ENCODE measurements around the gene DUOXA1.
"Not testable (repeated sequence)": the region's sequence is repeated elsewhere in the genome, so short reads cannot be mapped to it uniquely, and the experiment has no call there.

The DUOXA1 gene

DNA sequence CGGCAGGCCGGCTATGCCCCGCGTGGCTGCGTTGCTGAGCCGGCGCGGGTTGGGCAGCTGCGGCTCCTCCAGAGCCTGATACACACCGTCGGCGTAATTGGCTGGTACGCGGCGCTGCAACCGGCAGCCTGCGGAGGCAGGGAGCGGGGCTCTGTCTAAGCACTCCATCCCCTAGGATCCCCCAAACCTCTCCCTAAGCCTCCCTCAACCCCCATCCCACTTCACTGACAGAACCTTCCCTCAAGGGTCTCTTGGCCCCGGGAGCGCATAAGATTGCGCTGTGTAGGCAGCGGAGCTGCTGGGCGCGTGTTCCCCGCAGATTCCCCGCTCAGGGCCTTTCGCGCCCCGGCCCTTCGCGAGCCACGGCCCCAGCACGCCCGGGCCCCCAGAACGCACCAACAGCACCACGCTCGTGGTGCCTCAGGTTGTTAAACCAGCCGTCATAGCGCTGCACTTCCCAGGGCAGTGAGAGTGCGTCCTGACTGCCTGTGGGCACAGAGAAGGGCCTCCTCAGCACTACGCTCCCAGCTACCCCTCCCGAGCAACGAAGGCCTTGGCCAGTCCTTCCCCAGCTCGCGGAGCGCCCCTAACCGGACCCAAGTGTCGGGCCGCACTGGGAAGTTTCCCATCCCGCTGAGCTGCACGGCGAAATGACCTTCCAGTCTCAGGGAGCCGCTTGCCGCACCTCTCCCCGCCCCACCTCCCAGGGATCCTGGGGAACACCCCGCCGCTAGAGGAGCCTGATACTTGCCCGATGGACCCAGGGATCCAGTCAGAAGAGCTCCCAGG is 16.9 kb downstream of the DUOXA1 start:
- DNase-seq (ENCODE audit: low read depth) = no peak

DNA sequence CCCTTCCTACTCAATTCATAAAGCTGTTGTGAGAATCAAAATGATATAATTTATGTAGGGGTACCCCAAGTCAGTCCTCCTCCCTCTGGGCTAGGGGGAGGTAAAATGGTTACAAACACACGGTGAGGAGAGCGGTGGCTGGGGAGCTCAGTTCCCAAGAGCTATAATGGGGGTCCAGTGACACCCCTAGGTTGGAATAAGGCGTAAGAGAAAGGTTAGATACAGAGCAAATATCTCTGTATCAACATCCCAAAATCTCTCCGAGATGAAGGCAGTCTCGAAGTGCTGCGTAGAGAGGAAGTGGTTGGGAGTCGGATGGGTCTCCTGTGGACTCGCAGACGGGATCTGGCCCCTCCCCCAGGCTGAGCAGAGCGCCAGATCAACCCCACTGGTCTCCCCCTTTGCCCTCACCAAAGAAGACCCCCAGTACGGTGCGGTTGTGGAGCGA is 17.5 kb downstream of the DUOXA1 start:
- no peak for DNase-seq (ENCODE audit: low read depth)

DNA sequence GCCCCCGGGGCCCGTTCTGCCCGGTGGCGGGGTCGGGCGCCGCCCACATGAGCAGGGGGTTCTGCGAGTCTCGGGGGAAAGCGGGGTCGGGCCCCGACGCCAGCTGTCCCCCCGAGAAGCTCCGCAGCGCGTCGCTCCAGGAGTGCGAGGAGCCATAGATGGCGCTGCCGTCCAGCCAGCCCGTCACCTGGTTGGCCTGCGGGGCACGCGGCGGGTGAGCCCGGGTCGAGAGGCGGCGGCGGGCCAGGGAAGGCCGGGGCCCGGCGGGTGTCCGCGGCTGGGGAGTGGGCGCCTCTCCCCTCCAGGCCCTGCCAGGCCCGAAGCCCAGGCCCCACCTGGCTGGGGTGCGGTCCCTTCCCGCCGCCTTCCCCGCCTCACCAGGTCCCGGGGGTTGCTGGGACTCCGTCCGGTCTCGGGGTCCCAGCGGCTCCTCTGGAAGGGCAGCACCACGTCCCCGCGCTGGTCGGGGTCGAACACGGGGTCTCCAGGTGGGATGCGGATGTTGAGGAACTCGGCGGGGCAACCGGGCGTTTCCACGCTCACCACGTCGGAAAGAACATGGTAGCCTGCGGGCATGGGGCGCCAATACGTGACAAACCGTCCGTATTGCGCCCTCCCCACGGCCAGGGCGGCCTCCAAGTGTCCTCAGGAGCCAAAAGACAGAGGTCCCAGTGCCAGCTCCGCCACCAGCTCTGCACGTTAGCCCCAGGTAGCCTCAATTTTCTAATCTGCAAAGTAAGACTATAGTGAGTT is 18.1 kb downstream of the DUOXA1 start:
- no peak for DNase-seq (ENCODE audit: low read depth)

DNA sequence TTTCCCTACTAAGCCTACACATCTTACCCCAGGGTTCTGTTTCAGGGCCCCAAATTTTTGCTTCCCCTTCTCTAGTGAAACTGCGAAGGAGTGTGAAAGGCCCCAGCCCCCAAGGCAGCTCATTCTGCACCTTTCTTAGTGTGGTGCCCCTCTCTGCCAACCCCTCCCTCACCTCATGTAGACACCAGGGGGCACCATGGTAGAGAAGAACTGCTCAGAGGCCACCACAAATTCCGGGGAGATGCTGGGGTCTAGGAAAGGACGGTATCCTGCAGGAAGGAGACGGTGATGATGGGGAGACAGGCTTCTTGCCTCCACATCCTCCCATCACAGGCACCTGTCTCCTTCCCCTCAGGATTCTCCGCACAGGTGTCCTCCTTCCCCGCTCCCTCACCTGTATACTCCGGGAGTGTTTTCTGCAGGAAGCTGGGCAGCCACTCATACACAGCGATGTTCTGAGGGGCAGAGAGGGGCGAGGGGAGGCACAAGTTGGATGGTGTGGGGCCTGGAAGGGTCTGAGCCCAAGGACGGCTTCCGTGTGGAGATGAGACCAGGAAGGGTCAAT is 19.3 kb downstream of the DUOXA1 start:
- no peak for DNase-seq (ENCODE audit: low read depth)

DNA sequence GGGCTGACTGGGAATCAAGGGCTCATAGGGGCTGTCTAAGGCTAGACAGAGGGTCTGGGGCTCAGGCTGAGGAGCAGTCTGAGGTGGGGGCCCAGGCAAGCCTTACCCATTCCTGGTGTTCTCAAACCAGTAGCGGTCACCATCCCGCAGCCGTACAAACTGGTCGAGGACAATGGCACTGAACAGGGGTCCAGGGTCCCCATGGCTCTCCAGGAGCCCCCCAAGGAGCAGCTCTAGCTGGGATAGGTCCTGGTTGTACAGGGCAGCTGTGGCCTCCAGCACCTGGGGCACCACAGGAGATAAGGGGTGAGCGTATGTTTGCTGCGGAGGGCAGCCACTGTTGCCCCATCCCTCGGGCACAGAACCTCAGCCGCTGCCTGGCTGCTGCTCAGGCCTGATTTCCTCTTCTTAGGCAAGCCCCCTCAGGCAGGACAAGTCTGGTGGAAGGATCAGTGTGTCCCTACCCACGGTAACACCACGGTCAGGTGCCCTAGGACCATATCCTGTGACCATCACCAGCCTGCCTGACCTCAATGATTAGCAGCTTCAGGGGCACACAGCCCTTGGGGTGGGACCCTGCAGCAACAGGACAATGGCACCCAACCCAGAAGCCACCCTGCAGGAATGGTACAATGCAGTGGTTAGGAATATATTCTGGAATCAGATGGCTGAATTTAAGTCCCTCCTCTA is 21.6 kb downstream of the DUOXA1 start:
- DNase-seq (ENCODE audit: low read depth) = no peak

DNA sequence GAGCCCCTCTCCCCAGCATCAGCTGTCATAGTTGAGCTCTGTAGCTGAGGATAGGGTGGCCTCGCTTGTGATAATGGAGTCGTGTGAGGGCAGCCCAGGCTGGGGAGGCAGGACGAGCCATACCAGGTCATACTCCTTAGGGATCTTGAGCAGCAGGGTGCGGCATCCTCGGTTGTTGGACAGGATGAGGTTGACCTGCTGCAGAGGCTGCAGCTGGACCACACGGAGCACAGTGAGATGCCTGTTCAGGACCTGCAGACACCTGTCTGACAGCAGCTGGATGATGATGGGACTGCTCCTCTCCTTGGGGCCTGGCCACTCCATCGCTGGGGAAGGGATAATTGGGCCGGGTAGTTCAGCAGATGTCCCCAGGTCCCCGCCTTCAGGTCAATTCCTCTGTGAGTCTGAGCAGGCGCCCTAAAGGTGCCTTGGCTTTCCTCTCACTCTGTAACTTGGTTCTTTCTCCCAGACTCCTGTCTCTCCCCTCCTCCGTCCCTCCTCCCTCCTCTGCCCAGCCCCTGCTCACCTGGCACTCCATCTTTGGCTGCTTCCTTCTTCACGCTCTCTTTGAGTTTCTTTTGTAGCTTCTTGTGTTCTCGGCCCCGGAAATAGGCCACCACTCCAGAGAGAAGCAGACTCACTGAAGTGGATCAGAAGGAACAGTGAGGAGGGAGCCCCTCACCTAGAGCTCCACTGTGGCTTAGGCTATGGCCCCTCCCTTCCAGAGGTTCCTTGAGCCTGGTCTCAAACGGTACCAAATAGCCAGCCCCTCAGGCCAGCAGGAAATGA is 23.5 kb downstream of the DUOXA1 start:
- DNase-seq (ENCODE audit: low read depth) = no peak

DNA sequence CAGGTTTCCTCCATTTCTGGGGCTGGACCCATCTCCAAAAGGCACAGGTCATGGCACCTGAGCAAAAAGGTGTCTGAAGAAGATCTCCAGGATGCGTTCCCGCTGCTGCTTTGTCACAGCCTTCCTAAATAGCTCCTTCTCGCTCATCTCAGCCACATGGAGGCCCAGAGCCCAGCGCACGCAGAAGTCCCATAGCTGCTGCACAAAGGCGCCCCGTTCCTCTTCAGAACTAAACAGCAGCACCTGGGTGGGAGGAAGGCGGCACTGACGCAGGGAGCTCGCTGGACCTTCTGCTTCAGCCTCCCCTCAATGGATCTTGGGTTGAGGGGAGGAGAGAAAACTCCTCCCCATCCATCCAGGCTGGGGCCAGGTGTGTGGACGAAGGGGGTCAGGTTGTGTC is 24.1 kb downstream of the DUOXA1 start:
- DNase-seq (ENCODE audit: low read depth) = no peak

DNA sequence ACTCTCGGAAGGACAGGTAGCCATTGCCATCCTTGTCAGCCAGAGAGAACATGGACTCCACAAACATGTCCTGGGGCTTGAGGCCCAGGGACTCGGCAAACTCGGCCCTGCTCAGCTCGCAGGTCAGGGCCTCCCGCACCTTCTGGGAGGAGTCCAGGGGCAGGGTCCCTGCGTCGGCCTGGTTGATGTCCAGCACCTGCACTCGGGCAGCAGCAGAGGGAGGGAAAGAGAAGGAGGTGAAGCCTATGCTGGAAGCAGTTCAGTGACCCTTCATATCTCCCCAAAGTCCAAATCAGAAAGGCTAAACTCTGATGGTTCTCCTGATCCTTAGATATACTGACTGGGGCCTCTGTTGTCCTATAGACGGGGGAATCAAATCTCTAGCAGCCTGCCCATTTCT is 25.5 kb downstream of the DUOXA1 start:
- DNase-seq (ENCODE audit: low read depth) = not testable (repeated sequence)

DNA sequence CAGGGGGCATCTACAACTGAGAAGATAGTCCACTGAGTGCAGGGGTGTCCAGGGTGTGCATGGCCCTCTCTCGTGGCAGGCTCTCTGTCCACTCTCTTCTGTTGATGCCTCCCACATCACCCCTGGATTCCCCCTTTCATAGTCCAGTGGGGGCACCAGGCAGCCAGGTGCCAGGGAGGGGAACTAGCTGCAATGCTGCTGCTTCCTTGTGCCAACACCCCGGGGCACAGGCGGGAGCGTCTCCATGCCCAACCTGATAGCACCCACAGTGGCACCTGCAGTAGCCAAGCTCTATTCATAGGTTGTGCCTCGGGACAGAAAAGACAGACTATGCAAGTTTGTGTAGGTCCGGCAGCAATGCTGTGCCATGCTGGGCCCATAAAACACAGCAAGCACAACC is 27.5 kb downstream of the DUOXA1 start:
- DNase-seq (ENCODE audit: low read depth) = no peak

DNA sequence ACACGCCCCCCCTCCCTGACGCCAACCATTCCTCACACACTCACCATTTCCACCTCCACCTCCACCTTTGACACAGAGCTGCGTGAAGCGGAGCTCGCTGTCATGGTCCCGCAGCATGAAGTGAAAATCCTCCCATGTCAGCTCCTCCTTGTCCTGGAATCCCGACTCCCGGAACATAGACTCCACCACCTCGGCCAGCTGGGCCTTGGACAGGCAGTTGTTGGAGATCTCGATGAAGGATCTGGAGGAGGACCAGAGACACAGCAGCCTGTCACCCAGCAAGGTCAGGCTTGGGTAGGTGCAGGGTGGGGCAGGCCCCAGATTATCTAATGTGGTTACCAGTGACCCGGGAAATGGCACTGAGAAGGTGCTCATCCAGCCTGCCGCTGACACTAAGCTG is 27.9 kb downstream of the DUOXA1 start:
- DNase-seq (ENCODE audit: low read depth) = no peak

DNA sequence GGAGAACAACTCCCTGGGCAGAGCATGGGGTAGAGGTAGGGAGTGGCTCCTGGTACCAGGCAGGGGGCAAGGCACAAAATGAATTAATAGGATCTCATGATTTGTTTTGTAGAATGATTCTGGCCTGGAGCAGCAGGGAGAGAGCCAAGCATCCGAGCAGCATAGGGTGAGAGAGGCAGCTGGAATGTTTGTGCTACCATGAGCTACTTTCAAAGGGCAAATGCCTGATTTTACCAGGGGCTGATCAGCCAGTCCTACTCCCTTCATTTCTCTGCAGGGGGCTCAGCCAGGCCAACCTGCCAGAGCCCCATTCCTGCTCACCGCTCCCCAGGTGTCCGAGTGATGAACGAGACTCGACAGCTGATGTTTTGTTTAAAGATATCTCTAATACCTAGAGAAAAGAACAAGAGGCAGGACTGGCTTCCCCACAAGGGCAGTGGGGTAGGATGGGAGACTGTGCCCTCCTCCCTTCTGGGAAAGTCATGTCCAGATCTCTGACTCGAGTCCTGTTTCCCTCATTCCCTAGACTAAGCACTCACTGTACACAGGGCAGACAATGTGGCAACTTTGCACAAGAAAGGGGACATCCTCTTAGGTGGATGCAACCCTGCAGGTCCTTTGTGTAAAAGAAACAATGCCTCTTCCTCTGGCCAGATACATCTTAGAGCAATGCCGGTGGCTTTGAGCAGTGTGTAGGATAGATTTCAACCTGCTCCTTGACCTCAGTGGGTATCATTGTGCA is 28.6 kb downstream of the DUOXA1 start:
- no peak for DNase-seq (ENCODE audit: low read depth)

DNA sequence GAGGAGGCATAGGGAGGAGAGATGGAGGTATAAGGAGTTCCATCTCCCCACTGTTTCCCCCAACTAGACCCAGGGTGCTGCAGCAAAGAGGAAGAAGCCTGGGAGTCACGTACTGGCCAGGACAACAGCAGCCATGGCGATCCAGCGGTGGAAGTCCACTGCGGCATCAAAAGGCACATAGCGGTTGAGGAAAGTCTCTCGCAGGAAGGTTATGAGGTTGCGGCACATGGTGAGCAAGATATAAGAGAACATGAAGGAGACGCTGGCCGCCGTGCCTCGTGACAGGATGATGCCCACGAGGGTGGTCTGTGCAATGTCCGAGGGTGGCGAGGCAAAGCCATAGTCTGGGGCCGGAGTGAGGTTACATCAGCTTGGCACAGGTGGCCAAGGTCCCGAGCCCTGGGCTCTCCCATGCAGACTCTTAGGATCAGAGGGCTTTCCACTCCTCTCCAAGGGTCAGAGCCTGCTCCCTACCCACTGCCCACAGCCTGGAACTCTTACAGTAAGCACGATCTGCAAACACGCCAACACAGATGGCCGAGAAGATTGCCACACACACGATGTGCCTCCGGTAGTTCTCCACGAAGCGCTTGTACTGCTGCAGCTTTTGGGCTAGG is 30.0 kb downstream of the DUOXA1 start:
- no peak for DNase-seq (ENCODE audit: low read depth)

DNA sequence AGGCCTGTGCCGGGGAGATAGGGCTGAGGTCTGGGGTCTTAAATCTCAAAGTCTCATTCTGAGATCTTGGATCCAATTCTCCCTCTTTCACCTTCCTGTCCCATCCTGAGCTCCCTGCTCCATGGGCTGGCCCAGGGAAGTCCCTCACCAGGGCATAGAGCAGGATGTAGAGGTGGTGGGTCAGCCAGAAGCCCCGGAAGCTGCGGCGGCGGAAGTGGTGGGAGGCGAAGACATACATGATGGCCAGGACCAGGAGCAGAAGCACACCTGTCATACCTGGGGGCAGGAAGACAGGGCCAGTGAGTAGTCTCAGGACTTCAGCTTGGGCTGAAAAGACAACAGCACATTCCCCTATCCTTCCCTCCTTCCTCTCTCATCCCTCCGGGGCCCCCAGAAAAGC is 32.2 kb downstream of the DUOXA1 start:
- no peak for DNase-seq (ENCODE audit: low read depth)

DNA sequence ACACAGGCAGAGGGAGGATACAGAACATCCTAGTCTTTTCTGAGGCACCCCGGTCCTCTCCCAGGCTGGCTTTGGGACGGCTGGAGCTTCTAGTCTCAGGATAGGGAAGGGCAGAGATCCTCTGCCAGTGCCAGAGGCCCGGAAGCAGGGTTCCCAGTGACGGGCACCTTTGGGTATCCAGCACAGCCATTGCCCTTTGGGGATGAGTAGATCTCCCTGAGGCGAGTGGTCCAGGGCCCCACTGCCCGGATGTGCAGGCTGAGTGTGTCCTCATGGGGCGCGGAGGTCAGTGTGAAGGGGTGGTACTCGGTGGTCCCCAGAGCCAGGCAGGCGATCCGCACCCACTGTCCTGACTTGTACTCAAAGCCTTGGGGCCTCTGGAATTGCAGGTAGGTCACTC is 34.0 kb downstream of the DUOXA1 start:
- DNase-seq (ENCODE audit: low read depth) = no peak

DNA sequence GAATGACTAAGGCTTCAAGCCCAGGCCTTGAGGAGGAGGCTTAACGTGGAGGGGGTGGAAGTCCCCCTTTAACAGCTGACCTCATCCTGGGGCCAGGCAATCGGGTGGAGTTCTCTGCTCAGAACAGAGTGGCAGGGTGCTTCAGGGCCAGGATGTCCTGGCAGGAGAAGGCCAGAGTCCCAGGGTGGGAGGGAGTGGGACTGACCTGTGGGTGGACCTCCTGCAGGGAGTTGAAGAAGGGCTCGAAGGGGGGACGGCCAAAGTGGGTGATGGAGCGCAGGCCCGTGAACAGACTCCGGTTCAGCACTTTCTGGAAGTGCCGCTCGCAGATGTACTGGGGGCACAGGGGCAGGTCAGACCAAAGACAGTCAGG is 35.3 kb downstream of the DUOXA1 start:
- no peak for DNase-seq (ENCODE audit: low read depth)

DNA sequence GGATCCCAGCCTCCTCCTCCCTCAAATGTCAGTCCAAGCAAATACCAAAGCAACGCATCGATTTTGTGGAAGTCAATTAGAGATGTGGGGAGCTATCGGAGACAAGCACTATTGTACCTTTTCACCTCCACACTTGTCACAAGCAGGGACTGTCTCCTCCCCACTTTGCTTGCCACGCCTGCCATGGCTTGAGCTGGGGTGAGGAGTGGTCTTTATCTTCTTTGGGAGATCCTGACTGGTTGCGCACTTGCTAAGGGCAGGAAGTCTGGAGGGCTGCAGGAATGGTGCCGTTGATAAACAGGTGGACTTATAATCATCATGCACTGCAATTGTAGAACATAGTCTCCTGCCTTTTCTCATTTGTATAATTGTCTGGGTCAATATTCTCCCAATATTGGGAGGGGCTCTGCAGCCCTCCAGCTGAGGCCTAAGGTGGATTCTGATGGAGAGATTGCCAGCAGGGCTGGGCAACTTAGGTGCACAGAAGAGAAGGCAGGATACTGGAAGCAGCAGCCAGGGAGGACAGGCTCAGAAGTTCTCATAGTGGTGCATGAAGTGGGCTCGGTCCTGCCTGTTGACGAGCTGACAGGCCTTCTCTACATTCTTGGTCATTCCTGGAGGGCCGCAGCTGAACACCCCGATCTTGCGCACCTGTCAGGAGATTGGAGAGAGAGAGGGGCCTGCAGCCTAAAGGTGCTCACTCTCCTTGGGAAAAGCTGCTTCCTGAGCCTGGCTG is 35.9 kb downstream of the DUOXA1 start:
- no peak for DNase-seq (ENCODE audit: low read depth)

DNA sequence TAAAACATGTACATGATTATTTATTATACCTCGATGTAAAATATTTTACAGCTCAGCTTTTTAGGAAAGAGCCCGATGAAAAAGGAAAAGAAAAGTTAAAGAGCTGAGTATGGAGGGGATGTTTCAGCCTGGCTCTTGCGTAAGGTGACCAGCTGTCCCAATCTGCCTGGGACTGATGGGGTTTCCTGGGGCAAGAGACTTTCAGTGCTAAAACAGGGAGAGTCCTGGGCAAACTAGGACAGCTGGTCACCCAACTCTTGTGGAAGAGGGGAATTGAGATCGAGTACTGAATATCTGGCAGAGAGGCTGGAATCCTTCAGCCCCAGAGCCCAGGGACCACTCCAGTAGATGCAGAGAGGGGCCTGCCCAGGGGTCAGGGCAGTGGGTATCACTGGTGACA is 36.7 kb downstream of the DUOXA1 start:
- DNase-seq (ENCODE audit: low read depth) = no peak

DNA sequence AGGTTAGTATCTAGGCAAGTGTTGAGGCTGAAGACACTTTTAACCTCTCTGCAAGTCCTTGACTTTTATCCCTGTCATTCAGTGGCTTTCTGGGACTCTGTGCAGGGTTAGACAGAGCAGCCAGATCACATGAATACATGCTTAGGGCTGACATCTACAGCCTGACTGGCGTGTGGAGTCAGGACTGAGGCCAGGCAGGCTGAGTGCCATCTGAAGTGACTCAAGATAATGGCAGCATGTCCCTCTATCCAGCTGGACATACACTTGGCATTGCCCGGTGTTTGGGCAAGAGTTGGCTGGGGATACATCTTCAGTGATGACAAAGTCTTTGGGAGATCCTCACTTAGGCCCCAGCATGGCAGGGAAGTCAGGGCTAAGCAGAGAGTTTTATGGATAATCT is 38.1 kb downstream of the DUOXA1 start:
- peak; percentile 42 for DNase-seq (ENCODE audit: low read depth)

DNA sequence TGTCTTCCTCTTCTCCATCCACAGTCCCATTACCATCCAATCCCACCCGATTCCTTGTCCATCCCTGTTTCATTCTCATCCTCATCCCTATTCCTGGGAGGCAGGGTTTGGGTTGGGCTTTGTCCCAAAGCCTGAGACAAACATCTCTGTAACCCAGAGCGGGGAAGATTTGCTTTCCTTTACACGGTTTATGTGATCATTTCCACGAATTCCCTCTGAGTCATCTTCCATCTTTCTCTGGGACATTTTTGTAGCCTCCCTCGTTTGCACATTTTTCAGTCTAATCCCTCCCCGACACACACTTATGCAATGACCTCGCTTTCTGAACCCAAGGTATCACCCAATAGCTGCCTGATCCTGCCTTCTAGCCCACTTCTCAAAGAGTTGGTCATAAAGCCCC is 38.5 kb downstream of the DUOXA1 start:
- DNase-seq (ENCODE audit: low read depth) = peak; percentile 44

Measured in fibroblast of gingiva (primary cell).